Gastroesophageal sphincter (tissue), 4 donors: ENCODE data around the gene HCST. TPM values are rescaled to one million over a fixed set of nuclear protein-coding genes. Genes with fewer than 3 reads are reported as not detected.

ENCODE experiments used
- ATAC-seq: fragments of 150-250 bp; one replicate; pipeline ENCODE4 v1.9.1; 2016; ENCODE audit warnings: mild to moderate bottlenecking, moderate library complexity
- H3K27ac ChIP-seq, 4 donors: fragments of 200-600 bp; sonication (generic) in 3 of 4; 1 replicate in 3 of 4; 2 replicates in 1 of 4; pipeline ENCODE4 v1.5.1; 2016 to 2019
- H3K27me3 ChIP-seq: fragments of 200-600 bp; sonication (generic); one replicate; pipeline ENCODE4 v1.5.1; 2019
- H3K36me3 ChIP-seq, 2 donors: fragments of 200-600 bp; sonication (generic); one replicate each; pipeline ENCODE4 v1.5.1; 2019; ENCODE audit warnings: control low read depth in 1 of 2
- H3K4me1 ChIP-seq, 3 donors: fragments of 200-600 bp; sonication (generic); 1 replicate in 2 of 3; 2 replicates in 1 of 3; pipeline ENCODE4 v1.5.1; 2016 to 2019; ENCODE audit warnings: control low read depth in 2 of 3
- H3K4me3 ChIP-seq, 2 donors: fragments of 200-600 bp; sonication (generic); one replicate each; pipeline ENCODE4 v1.5.1; 2019; ENCODE audit warnings: mild to moderate bottlenecking in 1 of 2, moderate library complexity in 1 of 2
- H3K9me3 ChIP-seq, 3 donors: fragments of 200-600 bp; sonication (generic); one replicate each; pipeline ENCODE4 v1.5.1; 2017 to 2019; ENCODE audit warnings: control low read depth in 2 of 3
- CTCF ChIP-seq, 4 experiments: fragments of 200-600 bp in 2 of 4; fragments of 450-650 bp in 2 of 4; sonication (generic) in 1 of 4; IDR thresholded peaks; one replicate each; pipeline ENCODE4 v1.5.1; 2017 to 2019; ENCODE audit warnings: antibody characterized with exemption in 4 of 4, mild to moderate bottlenecking in 2 of 4, moderate library complexity in 2 of 4
- EP300 ChIP-seq: sonication (generic); formaldehyde crosslinking; IDR thresholded peaks from one replicate; pipeline ENCODE4 v1.6.1; 2017; ENCODE audit warnings: antibody characterized with exemption, mild to moderate bottlenecking
- POLR2A ChIP-seq, 2 donors: fragments of 450-650 bp; IDR thresholded peaks; one replicate each; pipeline ENCODE4 v1.6.1; 2017; ENCODE audit warnings: antibody characterized with exemption in 2 of 2, mild to moderate bottlenecking in 2 of 2, moderate library complexity in 1 of 2
- POLR2AphosphoS5 ChIP-seq: sonication (generic); formaldehyde crosslinking; IDR thresholded peaks from one replicate; pipeline ENCODE4 v1.6.1; 2017; ENCODE audit warnings: antibody characterized with exemption
- WGBS, 2 donors: methylation state at CpG; one replicate each; pipeline ENCODE4 v1.1.5; 2018; ENCODE audit warnings: low coverage in 1 of 2; 5-methylcytosine and 5-hydroxymethylcytosine counted together
- total RNA-seq, 4 donors: library from RNA; depleted of rRNA; stranded (reverse); fragments of >200 nt; gene quantifications; one replicate each; pipeline ENCODE4 v1.1.0, GENCODE V29; 2016

The HCST gene
- total RNA-seq, 4 donors from 2014 or later, result 1.8 to 3.1 (median 3.0) TPM; not detected in 1

GRCh38 chr19:35860436-35860817, 41.9 kb upstream of the HCST start:
- H3K4me1 ChIP-seq, result peaks cover 0 to 26% (median 11%) of the 10 kb centered on the region in 3 donors
- no peak for ATAC-seq
- H3K36me3 ChIP-seq, result no peaks in the 10 kb centered on the region
- peaks cover 78% of the 10 kb centered on the region for H3K27me3 ChIP-seq
- 35% methylated on average over 11 of the region's 24 CpGs; no CpG with 5 or more reads in 1 of the 2 donors for WGBS, 2 donors
- TF ChIP-seq POLR2AphosphoS5 (no peak), CTCF (IDR thresholded peaks at IDR 0.05) (no peak), POLR2A (IDR thresholded peaks at IDR 0.05) (no peak), EP300 (no peak)
- no peak overlapping the region for H3K4me3 ChIP-seq
- peaks cover 0 to 6% (median 0%) of the 10 kb centered on the region in 3 donors for H3K9me3 ChIP-seq
- no peak overlapping the region for H3K27ac ChIP-seq

GRCh38 chr19:35860818-35861639, 41.3 kb upstream of the HCST start:
- Histone ChIP-seq H3K4me3 (no peak overlapping the region), H3K9me3 (peaks cover 0 to 6% (median 0%) of the 10 kb centered on the region in 3 donors), H3K4me1 (peaks cover 0 to 22% (median 10%) of the 10 kb centered on the region in 3 donors), H3K27ac (no peak overlapping the region), H3K27me3 (peaks cover 77% of the 10 kb centered on the region), H3K36me3 (no peaks in the 10 kb centered on the region)
- ATAC-seq, result no peak
- TF ChIP-seq EP300 (no peak), CTCF (IDR thresholded peaks at IDR 0.05) (no peak), POLR2A (IDR thresholded peaks at IDR 0.05) (no peak), POLR2AphosphoS5 (no peak)
- 30 to 46% methylated on average over 4 to 12 of the region's 55 CpGs for WGBS, 2 donors

- no peak for ATAC-seq
- Histone ChIP-seq H3K27me3 (peaks cover 74% of the 10 kb centered on the region), H3K27ac (no peak overlapping the region), H3K4me1 (peaks cover 0 to 16% (median 4%) of the 10 kb centered on the region in 3 donors), H3K36me3 (no peaks in the 10 kb centered on the region), H3K9me3 (peaks cover 0 to 6% (median 0%) of the 10 kb centered on the region in 3 donors), H3K4me3 (no peak overlapping the region)
- WGBS, 2 donors, result 18 to 38% methylated on average over 2 to 4 of the region's 19 CpGs
- no peak for TF ChIP-seq POLR2AphosphoS5
- no peak for TF ChIP-seq EP300
- no peak for TF ChIP-seq CTCF (IDR thresholded peaks at IDR 0.05)
- no peak for TF ChIP-seq POLR2A (IDR thresholded peaks at IDR 0.05)
Measured at GRCh38 chr19:35861640-35862160, 40.6 kb upstream of the HCST start.

GRCh38 chr19:35862528-35862927, 39.8 kb upstream of the HCST start:
- Histone ChIP-seq H3K27ac (no peak overlapping the region), H3K27me3 (peaks cover 66% of the 10 kb centered on the region), H3K4me1 (peaks cover 0 to 9% (median 0%) of the 10 kb centered on the region in 3 donors), H3K36me3 (no peaks in the 10 kb centered on the region), H3K9me3 (peaks cover 0 to 6% (median 0%) of the 10 kb centered on the region in 3 donors), H3K4me3 (no peak overlapping the region)
- TF ChIP-seq POLR2A (IDR thresholded peaks at IDR 0.05), result no peak
- no peak for TF ChIP-seq POLR2AphosphoS5
- no peak for TF ChIP-seq CTCF (IDR thresholded peaks at IDR 0.05)
- TF ChIP-seq EP300, result no peak
- ATAC-seq, result no peak
- 65% methylated on average over 5 of the region's 14 CpGs; no CpG with 5 or more reads in 1 of the 2 donors for WGBS, 2 donors

- Histone ChIP-seq H3K36me3 (no peaks in the 10 kb centered on the region), H3K27me3 (peaks cover 64% of the 10 kb centered on the region), H3K4me3 (no peak overlapping the region), H3K4me1 (peaks cover 0 to 12% (median 0%) of the 10 kb centered on the region in 3 donors), H3K9me3 (peaks cover 0 to 6% (median 0%) of the 10 kb centered on the region in 3 donors), H3K27ac (no peak overlapping the region)
- ATAC-seq, result no peak
- 66 to 83% methylated on average over 1 to 3 of the region's 5 CpGs for whole genome bisulfite sequencing, 2 donors
- TF ChIP-seq CTCF (IDR thresholded peaks at IDR 0.05), result no peak
- TF ChIP-seq POLR2A (IDR thresholded peaks at IDR 0.05), result no peak
- TF ChIP-seq EP300, result no peak
- no peak for TF ChIP-seq POLR2AphosphoS5
Measured at GRCh38 chr19:35863018-35863417, 39.3 kb upstream of the HCST start.
